Measurements from ENCODE around the gene ACSF3.

ACSF3 gene

DNA sequence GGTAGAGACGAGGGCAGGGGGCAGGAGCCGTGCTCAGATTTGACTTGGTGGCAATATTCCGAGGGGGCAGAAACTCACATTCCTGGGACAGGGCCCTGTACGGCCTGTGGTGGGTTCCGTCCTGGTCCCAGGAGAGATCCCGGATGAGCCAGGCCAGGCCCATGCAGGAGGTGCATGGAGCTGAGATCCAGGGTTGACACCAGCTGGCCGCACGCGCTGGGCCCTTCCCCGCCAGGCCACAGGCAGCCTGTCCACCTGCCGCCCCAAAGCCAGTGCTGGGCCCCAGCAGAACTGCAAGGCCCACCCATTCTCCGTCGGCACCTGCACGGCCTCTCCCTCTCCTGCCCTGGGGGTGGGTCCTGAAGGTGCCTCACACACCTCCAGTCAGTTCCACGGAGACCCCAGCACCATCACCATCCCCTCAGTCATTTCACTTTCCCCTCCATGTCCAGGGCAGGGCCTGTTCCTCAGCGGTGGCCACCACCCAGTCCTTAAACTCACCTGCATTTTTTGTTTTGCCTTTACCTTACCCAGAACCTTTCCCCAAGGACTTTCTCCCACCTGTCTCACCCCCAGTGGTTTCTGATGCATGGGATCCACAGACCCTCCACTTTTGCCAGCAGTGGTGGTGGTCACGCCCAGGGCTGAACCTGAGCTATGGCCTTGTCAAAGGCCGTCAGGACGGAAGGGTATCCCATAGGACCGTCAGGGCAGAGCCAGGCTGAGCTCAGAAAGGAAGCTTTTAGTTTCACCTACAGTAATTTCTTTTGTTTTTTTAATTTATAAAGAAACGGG, 52.8 kb downstream of the ACSF3 start:
- no peak for DNase-seq

DNA sequence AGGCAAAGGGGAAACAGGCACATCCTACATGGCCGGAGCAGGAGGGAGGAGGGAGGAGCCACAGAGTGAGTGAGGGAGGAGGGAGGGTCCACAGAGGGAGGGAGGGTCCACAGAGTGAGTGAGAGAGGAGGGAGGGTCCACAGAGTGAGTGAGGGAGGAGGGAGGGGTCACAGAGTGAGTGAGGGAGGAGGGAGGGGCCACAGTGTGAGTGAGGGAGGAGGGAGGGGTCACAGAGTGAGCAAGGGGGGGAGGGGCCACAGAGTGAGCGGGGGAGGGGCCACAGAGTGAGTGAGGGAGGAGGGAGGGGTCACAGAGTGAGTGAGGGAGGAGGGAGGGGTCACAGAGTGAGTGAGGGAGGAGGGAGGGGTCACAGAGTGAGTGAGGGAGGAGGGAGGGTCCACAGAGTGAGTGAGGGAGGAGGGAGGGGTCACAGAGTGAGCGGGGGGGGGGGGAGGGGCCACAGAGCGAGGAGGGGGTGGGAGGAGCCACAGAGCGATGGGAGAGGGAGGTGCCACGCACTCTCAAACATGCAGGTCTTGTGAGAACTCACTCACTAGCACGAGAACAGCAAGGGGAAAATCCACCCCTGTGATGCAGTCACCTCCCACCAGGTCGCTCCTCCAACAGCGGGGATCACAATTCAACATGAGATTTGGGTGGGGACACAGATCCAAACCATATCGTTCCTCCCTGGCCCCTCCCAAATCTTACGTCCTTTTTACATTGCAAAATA, 53.6 kb downstream of the ACSF3 start:
- no peak for DNase-seq

DNA sequence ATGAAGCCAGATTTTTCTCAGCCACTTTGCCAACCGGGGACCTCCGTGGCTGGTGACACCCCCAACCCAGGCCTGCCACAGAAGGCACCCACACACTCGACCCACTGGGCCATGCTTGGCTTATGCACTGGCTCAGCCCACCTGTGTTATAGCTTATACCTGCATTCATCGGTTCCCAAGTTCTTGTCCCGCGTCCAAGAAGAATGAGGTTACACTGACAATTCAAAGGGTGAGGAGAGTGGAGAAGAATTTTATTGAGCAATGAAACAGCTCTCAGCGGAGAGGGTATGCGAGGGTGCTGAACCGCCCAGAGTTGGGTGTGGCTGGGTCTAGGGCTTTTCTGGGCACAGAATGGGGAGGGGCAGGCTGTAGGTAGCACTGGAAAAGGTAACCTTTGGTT, 55.7 kb downstream of the ACSF3 start:
- DNase-seq: no peak

DNA sequence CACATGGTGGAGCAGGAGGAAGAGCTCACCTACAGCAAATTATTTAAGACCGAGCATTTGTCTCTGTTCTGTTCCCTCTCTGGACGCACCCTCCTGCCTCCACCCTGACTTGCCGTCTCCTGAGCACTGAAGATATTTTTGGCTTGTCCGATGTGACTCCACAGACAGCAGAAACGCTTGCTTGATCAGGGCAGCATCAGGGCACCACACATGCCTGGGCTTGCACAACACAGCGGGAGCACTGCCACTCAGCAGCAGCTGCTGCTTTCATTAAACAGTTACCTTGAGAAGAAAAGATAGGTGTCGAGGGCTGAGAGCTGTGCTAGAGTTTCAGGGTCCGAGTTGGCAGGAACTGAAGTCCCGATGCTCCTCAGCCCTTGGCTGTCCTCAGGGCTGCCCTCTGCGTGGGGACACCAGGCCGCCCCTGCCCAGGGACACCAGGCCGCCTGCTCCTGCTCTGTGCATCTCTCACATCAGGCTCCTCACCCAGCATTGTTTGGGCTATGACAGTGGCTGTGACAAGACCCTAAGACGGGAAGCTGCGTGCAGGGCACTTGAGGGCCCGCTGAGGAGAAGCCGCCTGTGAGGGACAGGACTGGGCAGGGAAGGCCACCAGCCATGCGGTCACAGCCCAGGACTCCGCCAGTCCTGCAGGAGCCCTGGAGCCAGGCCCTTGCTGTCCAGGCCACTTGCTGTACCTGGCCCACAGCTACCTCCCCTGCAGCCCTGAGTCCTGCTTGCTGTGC, 56.6 kb downstream of the ACSF3 start:
- no peak for DNase-seq

- DNase-seq: no peak
Observed at GRCh38 chr16:89150981-89151380, 57.3 kb downstream of the ACSF3 start.

DNA sequence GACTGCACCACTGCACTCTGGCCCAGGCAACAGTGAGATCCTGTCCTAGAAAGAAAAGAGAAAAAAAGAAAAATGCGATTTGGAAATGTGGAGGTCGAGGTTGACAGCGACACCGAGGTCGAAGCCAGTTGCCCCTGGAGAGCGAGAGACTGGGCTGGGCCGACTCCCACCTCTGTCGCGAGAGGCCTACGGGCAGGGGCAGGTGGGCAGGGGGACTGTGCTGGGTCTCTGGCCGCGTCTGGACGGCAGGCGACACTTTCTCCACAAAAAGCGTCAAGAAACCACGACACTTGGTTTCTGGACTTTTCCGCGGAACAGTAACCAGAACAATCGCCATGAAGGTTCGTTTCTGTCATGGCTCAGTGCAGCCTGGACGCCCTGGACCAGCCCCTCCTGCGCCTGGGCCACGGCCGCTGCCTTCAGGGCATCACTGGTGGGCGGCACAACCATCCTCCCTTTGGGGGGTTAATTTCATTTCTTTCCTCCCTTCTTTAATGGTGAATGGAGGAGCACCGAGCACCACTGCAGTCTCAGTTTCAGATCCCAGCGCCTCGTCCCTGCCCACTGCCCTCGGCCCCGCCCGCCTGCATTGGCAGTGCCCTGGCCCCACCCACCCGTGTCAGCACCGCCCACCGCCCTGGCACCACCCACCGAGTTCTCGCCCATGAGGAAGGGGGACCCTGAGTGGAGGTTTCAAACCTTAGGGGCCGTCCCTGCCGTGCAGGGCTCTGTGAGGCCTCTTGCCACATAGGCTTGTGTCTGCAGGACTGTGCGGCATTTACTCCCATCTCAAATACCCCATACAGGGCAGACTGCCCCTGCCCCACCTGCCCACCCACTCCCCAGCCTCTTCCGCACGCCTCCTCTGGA, 59.4 kb downstream of the ACSF3 start:
- peak; percentile 21 for DNase-seq

DNA sequence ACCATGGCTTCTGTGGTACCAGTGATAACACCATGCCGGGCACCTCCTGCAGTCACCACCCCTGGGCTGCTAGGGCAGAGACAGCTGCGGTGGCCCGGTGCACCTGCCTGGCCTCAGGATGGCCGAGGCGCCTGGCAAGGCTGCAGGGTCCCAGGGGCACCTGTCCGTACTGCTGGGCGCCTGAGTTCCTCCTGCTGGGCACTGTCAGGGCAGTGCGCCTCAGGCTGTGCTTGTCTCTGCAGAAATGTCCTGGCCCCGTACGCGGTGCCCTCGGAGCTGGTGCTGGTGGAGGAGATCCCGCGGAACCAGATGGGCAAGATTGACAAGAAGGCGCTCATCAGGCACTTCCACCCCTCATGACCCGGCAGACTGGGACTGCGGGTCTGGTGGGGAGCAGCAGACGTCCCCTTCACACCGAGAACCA, 60.2 kb downstream of the ACSF3 start:
- no peak for DNase-seq

DNA sequence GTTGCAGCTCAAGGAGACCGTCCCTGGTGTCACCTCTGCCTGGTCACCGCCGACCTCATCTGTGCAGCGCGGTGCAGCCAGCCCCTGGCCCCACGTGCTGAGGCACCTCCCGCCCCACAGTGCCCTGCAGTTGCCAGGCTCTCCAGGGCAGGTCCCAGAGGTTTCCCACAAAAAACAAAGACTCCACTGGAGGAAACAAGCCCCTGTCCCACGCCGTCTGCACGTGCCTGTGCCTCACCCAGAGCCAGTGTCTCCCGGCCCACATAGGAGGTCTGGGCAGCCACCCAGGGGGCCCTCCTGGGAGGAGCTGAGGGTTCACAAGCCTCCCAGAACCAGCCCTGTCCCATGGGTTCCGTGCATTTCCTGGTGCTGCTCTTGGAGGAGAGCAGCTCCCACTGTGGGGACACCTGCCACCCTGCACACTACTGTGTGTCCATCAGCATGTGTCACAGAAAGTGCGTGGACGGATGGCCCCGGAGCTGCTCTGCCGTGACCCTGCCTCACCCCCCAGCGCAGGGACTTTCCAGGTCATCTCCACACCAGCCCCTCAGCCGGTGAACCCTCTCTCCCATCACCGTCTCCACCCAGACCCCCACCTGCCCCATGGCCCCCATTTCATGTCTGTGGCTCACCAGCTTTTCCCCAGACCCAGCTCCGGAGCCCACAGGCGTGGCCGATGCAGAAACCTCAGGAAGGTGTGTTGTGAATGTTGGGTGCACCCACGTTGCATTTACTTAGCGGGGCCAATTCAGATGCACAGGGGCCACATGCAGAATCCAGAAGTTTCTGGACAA, 60.9 kb downstream of the ACSF3 start:
- no peak for DNase-seq

DNA sequence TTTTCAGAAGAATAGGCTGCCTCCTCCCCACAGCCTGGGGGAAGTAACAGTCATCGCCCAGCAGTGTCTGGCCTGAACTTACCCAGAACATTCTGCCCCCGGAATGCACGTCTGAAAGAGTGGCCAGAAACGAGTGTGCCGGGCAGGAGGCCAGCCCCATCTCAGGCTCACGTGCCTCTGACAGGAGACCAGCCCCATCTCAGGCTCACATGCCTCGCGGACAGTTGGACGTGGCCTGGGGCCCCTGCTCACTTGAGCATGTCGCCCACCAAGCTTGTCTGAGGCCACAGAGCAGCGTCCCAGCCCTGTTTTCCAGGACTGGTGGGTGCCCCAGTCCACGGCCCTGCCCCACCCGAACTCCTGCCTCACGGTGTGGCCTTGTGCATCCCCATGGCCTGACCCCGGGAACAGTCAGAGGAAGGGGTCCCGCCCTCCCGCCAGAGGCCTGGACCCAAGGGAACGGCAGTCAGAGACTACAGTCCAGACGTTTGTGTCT, 61.6 kb downstream of the ACSF3 start:
- no peak for DNase-seq

GRCh38 chr16:89155851-89156739, 62.4 kb downstream of the ACSF3 start:
- no peak for DNase-seq

- DNase-seq: no peak
Observed at GRCh38 chr16:89156740-89157645, 63.3 kb downstream of the ACSF3 start.

DNA sequence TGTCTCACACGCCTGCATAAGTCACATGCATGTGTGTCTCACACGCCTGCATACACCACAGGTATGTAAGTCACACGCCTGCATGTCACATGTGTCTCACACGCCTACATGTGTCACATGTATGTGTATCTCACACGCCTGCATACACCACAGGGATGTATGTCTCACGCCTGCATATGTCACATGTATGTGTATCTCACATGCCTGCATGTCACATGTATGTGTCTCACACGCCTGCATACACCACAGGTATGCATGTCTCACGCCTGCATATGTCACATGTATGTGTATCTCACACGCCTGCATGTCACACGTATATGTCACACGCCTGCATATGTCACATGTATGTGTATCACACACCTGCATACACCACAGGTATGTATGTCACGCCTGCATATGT, 64.1 kb downstream of the ACSF3 start:
- no peak for DNase-seq

DNA sequence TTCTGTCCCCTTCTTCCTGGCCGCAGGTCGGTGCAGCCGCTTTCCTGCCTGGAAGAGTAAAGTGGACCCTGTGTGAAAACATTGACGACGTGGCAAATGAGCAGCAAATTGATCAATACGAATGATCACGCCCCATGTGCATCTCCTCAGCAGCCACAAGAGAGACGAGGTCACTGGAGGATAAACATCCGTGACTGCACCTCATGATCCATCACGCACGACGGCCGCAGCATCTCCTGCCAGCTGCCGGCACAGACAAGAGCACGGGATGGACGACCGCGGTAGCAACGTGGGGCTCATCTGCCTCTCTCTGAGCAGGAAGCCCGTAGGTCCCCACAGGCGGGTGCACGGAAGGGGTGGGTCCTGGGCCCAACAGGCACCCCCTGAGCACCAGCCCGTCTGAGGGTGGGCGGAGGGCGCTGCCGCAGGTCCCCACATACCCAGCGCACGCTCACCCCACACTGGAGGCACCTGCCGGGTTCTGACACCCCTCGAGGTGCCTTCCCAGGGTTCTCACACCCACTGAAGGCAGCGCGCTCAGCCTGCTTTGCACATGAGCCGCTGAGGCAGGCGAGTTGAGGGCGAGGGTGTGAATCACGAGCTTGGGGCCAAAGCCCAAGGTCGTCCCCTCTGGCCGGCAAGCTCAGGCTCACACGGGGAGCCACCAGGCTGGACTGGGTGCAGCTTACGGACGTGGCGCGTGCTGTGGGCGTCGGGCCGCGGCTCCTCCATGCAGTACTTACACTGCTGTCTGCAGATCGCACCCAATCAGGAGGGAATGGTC, 65.6 kb downstream of the ACSF3 start:
- no peak for DNase-seq

DNA sequence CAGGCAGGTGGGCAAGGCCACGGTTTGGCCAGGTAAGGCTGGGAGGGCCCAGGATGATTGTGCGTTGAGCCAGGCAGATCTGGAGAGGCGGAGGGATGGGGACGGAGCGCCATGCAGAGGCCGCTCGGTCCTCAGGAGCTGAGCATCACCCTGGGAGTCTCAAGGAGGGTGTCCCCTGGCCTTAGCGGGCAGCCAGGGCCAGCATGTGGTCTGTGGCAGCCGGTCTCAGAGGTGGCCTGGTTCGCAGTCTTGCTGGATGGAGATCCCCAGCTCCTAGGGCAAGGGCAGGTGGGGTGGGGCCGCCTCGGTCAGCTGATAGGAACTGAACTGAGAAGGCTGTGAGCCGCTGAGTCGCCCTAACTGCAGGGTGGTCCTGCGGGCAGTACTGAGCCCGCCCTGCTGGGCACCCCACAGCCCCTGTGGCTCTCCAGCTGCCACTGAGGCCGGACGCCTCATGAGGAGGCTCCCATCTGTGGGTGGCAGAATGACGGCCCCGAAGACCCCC, 66.2 kb downstream of the ACSF3 start:
- no peak for DNase-seq

GRCh38 chr16:89160977-89161701, 67.5 kb downstream of the ACSF3 start:
- DNase-seq: no peak

DNA sequence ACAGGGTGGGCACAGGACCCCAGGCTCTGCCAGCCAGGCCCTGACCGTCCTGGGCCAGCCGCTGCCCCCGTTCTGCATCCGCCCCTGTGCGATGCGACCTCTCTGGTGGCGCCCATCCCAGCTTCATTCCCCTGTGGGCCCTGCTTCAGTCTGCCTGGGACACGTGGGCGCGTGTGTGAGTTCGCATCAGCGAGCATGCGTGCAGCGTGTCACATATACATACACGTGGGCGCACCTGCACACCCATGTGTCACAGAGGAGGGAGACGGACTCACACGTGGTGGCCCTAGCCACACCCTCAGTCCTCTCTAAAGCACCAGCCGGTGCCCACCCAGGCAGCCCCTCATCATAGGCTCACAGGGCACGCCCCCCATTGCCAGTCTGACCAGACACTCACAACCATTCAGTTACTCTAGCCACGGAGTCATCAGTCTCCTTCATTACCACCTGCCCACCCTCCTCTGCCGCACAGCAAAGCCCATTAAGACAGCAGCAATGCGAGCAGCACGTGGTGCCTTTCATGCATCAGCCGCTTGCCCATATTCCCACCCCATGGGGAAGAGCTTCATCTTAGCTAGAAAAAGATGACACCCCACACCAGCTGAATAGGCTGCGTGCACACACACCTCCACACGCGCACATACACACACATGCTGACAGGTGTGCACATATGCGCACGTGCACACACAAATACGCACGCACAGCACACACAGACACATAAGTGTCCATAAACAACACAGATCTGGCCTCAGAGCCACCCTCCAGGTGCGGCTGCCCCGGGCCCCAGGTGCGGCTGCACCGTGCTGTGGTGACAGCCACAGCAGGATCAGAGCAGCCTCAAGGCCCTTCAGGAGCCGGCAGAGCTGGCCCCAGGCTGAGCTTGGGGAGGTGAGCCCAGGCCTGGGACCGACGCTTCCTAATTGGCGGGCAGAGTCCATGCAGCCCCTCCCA, 68.4 kb downstream of the ACSF3 start:
- DNase-seq: no peak
